Stimulated activated naive B cell treated with anti-CD40 and anti-IgM and Interleukin-4, amounts not matched to agents 10 μg/mL and 1 μg/mL and 100 μg/mL, for 72 hours (primary cell): ENCODE measurements around the gene HFM1.

Experiments
- ATAC-seq, 2 donors: fragments of 150-1000 bp; cut with Tn5 transposase; replicated peaks; 2 replicates each; pipeline ENCODE4 v1.10.0; 2021; ENCODE audit warnings: moderate library complexity in 1 of 2
- DNase-seq: peaks from one replicate; pipeline ENCODE4 v3.0.0; 2021
- H3K27ac Mint-ChIP-seq: one replicate; pipeline ENCODE4 v1.8.0; 2022; ENCODE audit warnings: mild to moderate bottlenecking, mixed read lengths
- H3K27me3 Mint-ChIP-seq, 2 donors: one replicate each; pipeline ENCODE4 v1.8.0; 2022; ENCODE audit warnings: mixed read lengths in 2 of 2
- H3K36me3 Mint-ChIP-seq, 2 donors: one replicate each; pipeline ENCODE4 v1.8.0; 2022; ENCODE audit warnings: mixed read lengths in 2 of 2, mild to moderate bottlenecking in 1 of 2
- H3K4me1 Mint-ChIP-seq, 2 donors: one replicate each; pipeline ENCODE4 v1.8.0; 2022; ENCODE audit warnings: mixed read lengths in 2 of 2, mild to moderate bottlenecking in 1 of 2
- H3K4me3 Mint-ChIP-seq, 2 donors: one replicate each; pipeline ENCODE4 v1.8.0; 2022; ENCODE audit warnings: mild to moderate bottlenecking in 2 of 2, mixed read lengths in 2 of 2, moderate library complexity in 1 of 2
- H3K9me3 Mint-ChIP-seq, 2 donors: one replicate each; pipeline ENCODE4 v1.8.0; 2022; ENCODE audit warnings: mixed read lengths in 2 of 2, mild to moderate bottlenecking in 1 of 2

HFM1 gene

DNA sequence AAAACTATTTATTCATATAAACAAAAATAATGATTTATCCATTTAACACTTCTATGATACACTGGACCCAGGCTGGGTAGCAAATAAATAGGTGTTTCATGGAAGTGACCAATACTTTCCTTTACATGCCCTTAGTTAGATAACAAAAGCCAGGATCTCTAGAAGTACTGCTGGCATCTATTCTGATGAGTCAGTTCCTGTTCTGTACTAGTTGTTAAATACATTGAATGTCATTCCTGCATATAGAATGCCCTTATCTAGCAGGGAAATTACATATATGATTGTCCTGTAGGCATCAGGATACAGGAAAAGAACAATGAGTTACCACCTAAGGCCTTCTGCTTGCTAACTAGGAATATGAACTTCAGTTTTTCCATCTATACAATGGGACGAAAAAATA lies 130.8 kb downstream of the HFM1 start:
- no peak for ATAC-seq
- Mint-ChIP-seq H3K4me1 (no peaks in the 10 kb centered on the region), H3K27me3 (no peaks in the 10 kb centered on the region), H3K27ac (no peak overlapping the region), H3K9me3 (no peaks in the 10 kb centered on the region), H3K36me3 (no peaks in the 10 kb centered on the region), H3K4me3 (no peak overlapping the region)
- no peak for DNase-seq

DNA sequence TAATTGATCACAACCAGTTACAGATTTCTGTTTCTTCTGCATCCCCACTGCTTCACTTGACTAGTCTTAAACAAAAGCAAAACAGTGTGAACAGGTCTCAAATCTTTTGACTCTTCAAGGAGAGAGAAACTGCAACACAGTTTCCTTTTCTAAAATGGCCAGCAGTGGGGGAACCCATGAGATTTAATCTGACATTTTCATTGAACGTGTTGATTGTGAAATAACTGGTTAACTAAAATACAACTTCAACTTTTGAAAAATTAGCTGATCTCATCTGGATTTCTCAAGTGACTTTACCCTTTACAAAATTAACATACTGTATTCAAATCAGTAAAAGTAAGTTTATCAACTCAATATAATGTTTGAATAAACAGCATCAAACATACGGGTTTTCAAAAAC lies 143.0 kb downstream of the HFM1 start:
- Mint-ChIP-seq H3K4me3 (no peak overlapping the region), H3K4me1 (no peaks in the 10 kb centered on the region), H3K36me3 (no peaks in the 10 kb centered on the region), H3K27ac (no peak overlapping the region), H3K27me3 (no peaks in the 10 kb centered on the region), H3K9me3 (no peaks in the 10 kb centered on the region)
- ATAC-seq, result no peak
- no peak for DNase-seq

DNA sequence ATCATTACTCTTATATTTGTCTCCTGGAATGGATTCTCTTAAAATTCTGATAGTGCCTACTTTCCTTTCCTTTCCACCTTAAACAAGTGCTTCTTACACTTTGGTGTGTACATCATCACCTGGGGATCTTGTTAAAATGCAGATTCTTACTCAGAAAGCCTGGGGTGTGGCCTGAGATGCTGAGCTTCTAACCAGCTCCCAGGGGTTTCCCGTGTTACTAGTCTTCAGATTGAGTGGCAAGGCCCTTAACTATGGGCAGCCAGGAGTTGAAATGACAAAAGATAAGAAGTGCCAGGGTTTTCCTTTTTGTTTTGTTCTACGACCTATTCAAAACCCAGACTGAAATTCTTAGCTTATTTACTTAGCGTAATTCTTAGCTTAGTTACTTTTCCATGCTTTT lies 159.2 kb downstream of the HFM1 start:
- peaks cover 0 to 14% of the 10 kb centered on the region in 2 donors for H3K27me3 Mint-ChIP-seq
- ATAC-seq (no peak), DNase-seq (no peak)
- H3K4me1 Mint-ChIP-seq, result no peaks in the 10 kb centered on the region
- no peak overlapping the region for H3K4me3 Mint-ChIP-seq
- no peaks in the 10 kb centered on the region for H3K9me3 Mint-ChIP-seq
- no peak overlapping the region for H3K27ac Mint-ChIP-seq
- H3K36me3 Mint-ChIP-seq, result no peaks in the 10 kb centered on the region

DNA sequence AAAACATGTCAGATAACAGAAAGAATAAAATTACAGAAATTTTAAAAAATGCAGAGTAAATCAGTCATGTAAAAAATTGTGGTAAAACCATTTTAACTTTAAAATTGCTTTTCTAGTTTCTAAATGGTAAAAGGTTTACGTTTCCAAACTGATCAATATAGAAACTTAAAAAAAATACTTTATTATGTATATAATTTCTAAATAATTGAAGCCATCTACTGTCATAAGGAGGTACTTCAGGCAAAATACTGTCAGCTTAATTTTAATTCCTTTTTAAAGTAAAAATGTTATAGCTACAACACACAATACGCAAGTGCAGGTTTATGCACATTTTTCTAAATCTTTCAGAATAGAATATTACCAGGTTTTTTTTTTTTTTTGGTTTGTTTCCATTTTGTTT lies 159.9 kb downstream of the HFM1 start:
- no peak for ATAC-seq
- Mint-ChIP-seq H3K27me3 (peaks cover 0 to 7% of the 10 kb centered on the region in 2 donors), H3K27ac (no peak overlapping the region), H3K4me3 (no peak overlapping the region), H3K36me3 (no peaks in the 10 kb centered on the region), H3K9me3 (no peaks in the 10 kb centered on the region), H3K4me1 (no peaks in the 10 kb centered on the region)
- DNase-seq, result no peak

DNA sequence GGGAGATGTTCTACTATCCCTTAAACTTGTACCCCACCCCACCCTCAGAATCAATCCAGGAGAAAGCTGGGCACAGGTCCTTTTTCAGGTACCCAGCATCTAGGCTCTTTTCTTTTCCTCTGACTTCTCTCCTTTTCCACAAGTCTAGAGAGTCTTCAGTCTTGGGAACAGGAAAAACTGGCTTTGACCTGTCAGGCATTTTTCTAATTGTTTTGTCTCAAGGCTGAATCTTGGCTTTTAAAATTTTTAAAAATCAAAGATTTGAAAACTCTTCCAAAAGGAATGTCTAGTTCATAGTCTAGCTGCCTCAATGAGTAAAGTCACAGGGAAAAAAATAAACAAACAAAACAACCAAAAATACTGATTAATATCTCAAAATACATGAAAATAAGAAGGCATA lies 161.5 kb downstream of the HFM1 start:
- DNase-seq, result no peak
- Mint-ChIP-seq H3K36me3 (no peaks in the 10 kb centered on the region), H3K4me3 (no peak overlapping the region), H3K27ac (no peak overlapping the region), H3K27me3 (peaks cover 0 to 6% of the 10 kb centered on the region in 2 donors), H3K9me3 (no peaks in the 10 kb centered on the region), H3K4me1 (no peaks in the 10 kb centered on the region)
- ATAC-seq, result no peak

DNA sequence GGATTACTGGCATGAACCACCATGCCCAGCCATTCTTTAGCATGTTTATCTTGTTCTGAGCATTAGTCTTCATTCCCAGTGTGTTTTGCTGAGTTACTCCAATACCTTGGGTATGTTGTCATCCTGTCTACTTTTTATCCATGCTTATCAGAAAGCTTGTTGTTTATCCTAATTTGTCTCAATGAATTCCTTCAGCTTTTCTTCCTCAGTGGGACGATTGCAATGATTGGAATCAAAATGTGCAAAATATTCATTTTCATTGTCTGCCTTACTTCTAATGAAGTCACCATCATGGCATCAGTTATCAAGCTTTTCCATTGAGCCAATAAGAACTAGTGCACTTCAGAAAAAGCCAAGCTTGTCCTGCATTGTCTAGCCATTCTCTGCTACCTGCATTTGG lies 170.5 kb downstream of the HFM1 start:
- Mint-ChIP-seq H3K9me3 (no peaks in the 10 kb centered on the region), H3K36me3 (no peaks in the 10 kb centered on the region), H3K4me3 (no peak overlapping the region), H3K4me1 (no peaks in the 10 kb centered on the region), H3K27ac (no peak overlapping the region), H3K27me3 (peaks cover 8 to 22% of the 10 kb centered on the region in 2 donors)
- no peak for ATAC-seq
- DNase-seq, result no peak

DNA sequence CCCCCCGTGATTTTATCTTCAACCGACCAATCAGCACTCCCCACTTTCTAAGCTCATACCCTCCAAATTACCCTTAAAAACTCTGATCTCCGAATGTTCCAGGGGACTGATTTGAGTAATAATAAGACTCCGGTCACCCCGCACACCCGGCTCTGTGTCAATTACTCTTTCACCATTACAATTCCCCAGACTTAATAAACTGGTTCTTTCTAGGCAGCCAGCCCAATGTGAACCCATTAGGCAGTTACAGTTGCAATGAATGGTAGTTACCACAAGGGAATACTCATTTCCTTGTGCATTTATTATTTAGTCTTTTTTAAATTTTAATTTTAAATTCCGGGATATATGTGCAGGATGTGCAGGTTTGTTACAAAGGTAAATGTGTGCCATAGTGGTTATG lies 177.9 kb downstream of the HFM1 start:
- no peak for DNase-seq
- H3K27me3 Mint-ChIP-seq, result no peaks in the 10 kb centered on the region
- H3K27ac Mint-ChIP-seq, result no peak overlapping the region
- no peaks in the 10 kb centered on the region for H3K9me3 Mint-ChIP-seq
- no peak for ATAC-seq
- no peaks in the 10 kb centered on the region for H3K36me3 Mint-ChIP-seq
- no peaks in the 10 kb centered on the region for H3K4me1 Mint-ChIP-seq
- no peak overlapping the region for H3K4me3 Mint-ChIP-seq

DNA sequence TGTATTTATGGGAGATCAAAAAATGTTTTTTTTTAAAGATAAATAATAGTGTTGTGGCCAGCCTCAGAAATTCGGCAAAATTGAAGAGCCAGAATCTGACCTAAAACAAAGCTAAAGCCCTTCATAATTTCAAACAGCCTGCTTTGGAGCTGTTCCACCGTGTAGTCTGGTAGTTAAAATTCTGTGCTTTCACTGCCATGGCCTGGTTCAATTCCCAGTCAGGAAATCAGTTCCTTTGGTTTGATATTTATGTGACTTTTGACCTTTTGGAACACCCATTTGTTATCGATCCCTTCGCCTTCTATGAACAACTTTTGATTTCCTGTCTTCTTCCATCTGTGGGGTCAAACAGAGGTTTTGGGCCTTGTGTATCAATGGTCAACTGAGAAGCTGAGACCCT lies 179.8 kb downstream of the HFM1 start:
- Mint-ChIP-seq H3K4me3 (no peak overlapping the region), H3K27me3 (no peaks in the 10 kb centered on the region), H3K4me1 (no peaks in the 10 kb centered on the region), H3K36me3 (no peaks in the 10 kb centered on the region), H3K9me3 (peaks cover 4 to 7% of the 10 kb centered on the region in 2 donors), H3K27ac (no peak overlapping the region)
- ATAC-seq (no peak), DNase-seq (no peak)

DNA sequence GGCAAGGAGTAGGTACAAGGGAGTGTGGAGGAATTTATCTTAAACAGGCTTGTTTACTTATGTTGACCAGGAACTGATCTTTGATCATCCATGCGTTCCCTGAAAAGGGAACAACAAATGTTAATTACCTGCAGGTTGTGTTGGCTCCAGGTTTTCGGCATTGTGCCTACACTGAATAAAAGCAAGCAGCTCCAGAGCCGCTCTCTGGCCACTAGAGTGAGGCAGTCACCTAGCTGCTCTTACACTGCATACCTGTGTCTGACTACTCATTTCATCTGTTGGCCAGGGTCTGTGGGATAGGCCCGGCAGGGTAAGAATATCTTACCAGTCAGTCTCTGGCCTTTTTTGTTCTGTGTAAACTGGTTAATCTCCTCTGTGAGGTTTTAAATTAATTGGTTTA lies 183.6 kb downstream of the HFM1 start:
- Mint-ChIP-seq H3K27ac (no peak overlapping the region), H3K27me3 (no peaks in the 10 kb centered on the region)

DNA sequence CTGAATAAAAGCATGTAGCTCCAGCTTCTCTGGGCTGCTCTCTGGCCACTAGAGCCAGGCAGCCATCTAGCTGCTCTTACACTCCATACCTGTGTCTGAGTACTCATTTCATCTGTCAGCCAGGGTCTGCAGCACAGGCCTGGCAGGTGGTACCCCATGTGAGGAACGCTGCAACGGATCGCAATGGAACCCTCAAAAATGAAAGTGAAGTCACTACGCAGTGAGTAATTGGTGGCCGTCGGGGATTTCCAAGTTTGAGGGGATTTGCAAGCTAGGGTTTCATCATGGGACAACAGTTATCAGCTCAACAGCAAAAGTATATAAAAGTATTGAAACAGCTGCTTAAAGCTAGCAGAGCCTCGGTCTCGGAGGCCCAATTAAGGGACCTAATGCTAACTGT lies 186.7 kb downstream of the HFM1 start:
- Mint-ChIP-seq H3K9me3 (peaks cover 13 to 15% of the 10 kb centered on the region in 2 donors), H3K36me3 (no peaks in the 10 kb centered on the region), H3K27me3 (no peaks in the 10 kb centered on the region), H3K4me3 (no peak overlapping the region), H3K27ac (no peak overlapping the region), H3K4me1 (no peaks in the 10 kb centered on the region)
- DNase-seq (no peak), ATAC-seq (no peak)

More for the DNA sequence above, 183.6 kb downstream of the HFM1 start:
- Mint-ChIP-seq H3K9me3 (peaks cover 13 to 15% of the 10 kb centered on the region in 2 donors), H3K4me1 (no peaks in the 10 kb centered on the region), H3K4me3 (no peak overlapping the region), H3K36me3 (no peaks in the 10 kb centered on the region)
- no peak for DNase-seq
- ATAC-seq, result no peak
